SH-SY5Y (cell line): ENCODE data around the gene GOLT1A.

Source experiments
- GATA2 ChIP-seq: IDR thresholded peaks from 2 replicates; pipeline ENCODE4 v1.6.1; 2011; ENCODE audit warnings: mild to moderate bottlenecking, low read depth, low read length
- GATA3 ChIP-seq: IDR thresholded peaks from 2 replicates; pipeline ENCODE4 v1.6.1; 2011; ENCODE audit warnings: low read depth, mild to moderate bottlenecking, low read length, moderate library complexity

- no peak for TF ChIP-seq GATA3
- TF ChIP-seq GATA2 = no peak
Observed at GRCh38 chr1:204171751-204172178, 42.0 kb downstream of the GOLT1A start.
